GM21576 (cell line): Measurements from ENCODE around the gene ARFGAP3.

Experiments
- ATAC-seq: cut with Tn5 transposase; IDR thresholded peaks from one replicate; pipeline ENCODE4 v1.9.1; 2021; ENCODE audit warnings: mild to moderate bottlenecking, moderate library complexity; ENCODE audit not compliant: unreplicated experiment

ARFGAP3 gene

DNA sequence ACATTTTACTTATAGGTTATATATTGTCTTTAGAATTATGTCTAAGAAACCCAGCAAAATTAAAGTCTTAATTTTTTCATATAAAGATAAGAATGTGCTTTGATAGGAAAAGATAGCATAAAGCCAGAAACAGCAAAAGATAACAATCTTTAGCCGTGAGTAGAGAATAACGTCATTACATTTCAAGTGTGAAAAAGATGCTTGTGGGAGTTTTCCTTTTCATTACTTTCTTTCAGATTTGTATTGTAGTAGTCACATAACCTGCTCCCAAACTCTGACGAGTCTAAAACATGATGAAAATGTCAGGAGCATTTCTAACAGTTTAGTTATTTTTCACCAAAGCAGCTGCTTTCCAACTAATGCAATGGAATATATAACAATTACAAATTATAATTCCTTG is 31.3 kb downstream of the ARFGAP3 start:
- ATAC-seq = no peak

GRCh38 chr22:42821386-42821785 is 35.7 kb downstream of the ARFGAP3 start:
- no peak for ATAC-seq

GRCh38 chr22:42820045-42820763 is 36.9 kb downstream of the ARFGAP3 start:
- ATAC-seq = no peak

DNA sequence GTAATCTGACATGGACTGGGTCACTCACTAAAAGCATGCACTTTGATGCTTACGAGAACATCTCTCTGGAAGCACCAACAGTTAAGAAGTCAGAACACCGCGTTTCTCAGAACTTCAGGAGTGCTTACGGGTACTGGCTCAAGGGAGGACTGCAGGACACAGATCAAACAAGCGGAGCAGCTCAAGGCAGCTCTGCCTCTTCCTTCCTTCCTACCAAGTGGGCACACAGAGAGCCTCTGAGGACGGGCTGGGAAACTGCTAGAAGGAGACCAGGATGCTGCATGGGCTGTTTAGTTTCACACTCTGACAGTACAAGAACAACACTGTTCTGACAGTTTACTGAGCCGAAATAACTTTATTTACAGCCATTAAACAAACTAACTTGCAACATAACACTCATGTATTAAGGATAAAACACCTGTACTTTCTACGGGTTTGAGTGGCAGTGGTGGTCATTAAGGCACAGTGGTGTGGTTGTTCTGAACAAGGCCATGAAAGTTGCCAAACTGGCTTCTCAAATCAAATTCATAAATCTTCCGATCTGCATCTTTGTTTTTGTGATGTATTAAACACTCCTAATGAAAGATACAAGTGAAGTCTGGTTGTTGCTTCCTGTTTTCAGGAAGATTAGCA is 37.5 kb downstream of the ARFGAP3 start:
- no peak for ATAC-seq

DNA sequence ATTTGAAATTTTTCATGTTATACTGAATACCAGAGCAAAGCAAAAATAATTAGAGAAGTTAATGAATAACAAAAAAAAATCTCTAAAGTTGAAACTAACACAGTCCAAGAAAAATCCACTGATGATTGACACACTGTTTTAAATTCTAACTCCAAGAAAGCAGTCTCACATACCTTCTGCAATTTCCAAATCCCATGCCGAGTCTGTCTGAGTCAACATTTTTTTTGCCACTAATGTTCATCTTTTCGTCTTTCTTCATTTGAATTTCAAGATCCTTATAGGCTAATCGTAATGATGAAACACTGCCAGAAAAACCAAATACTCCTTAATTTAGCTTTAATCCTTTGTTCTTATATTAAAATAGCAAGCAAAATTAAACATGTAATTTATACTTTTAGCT is 39.5 kb downstream of the ARFGAP3 start:
- no peak for ATAC-seq

DNA sequence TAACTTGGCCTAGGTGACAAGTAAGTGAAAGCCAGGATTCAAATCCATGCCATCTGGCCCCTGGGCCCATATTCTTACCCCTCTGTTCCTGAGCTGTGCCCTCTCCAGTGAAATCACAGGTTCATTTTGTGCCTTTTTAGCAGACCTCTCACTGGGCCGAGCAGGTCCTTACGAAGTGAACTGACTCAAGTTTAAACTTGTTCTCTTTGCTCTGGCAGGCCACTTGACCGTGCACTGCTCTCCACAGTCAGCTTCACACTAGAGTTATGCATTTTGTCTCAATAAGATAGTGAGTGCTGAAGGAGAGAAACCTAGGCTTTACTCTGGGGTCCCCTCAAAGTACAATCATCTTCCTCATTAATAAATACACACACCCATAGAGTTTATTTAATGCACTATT is 40.7 kb downstream of the ARFGAP3 start:
- ATAC-seq = no peak

GRCh38 chr22:42814616-42815015 is 42.5 kb downstream of the ARFGAP3 start:
- ATAC-seq = no peak

GRCh38 chr22:42814215-42814614 is 42.9 kb downstream of the ARFGAP3 start:
- ATAC-seq = no peak

DNA sequence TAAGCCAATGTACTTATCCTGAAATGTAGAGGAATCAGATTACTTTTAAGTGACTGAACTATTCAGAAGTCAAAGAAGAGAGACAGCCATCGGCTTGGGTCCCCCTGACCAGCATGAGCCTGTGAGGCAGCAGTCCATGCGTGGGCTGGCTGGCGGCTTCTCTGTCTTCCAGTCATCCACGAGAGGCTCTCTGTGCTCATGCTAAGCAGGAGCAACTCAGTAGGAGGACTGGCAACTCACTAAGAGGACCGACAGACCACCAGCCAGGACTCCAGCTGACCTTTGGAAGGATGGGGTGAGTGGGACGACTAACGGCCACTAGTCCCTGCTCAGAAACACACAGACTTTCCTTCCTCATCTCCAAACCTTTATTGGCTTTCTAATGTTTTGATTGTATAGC is 43.6 kb downstream of the ARFGAP3 start:
- no peak for ATAC-seq

DNA sequence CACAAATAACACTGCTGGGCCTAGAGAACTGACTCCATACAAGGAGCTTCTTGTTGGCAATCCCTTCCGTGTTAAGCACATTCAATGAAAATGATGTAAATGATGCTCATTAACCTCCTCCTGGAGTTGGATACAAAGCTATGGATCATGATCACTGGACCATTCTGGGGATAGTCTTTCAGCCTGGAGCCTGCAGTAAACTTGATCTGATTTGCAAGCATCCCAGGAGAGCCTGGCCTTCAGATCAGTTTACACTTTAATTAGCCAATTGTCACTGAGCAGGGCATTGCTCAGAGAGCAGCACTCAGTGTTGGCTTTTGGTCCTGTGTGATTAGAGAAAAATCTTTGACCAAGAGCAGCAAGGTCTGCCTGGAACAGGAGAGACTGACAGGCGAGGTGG is 45.6 kb downstream of the ARFGAP3 start:
- ATAC-seq = no peak

- no peak for ATAC-seq
These were observed 48.6 kb downstream of the ARFGAP3 start for GRCh38 chr22:42808521-42808920.

- ATAC-seq = no peak
These were observed 49.9 kb downstream of the ARFGAP3 start for GRCh38 chr22:42807185-42807584.

DNA sequence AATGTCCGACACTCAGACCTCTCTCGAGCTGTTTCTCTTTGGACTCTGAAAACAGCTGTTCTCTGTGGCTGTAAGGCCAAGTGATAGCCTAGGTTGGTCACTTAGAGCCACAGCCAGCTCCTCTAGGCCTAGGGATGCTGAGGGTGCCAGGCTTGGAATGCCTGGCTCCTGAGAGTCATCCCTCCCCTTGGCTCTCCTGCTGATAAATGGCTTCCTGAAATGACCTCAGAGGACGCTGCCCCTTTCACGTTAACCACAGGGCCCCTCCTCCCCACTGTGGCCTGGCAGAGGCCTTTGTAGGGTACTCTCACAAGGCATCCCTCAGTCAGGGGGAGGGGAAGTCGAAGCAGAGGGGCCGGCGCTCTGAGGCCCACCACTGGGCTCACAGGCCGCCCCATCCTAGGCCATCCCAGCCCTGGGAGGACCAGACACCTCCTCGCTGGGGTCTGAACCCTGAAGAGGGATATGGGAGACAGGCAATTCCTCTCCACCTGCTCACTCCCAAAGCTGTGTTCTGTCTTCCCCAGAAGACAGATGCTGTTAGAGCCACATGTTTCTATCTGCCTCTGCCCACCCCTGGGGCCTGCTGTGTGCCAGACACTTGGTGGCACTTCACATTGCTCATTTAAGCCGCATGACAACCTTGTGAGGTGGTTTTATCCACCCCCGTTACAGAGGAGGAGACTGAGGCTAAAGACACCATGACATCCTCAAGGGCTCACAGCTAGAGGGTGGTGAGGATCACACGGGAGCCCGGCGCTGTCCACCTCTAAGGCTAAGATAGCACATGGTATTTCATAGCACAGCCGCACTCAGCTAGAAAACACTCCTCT is 50.9 kb downstream of the ARFGAP3 start:
- ATAC-seq = no peak

DNA sequence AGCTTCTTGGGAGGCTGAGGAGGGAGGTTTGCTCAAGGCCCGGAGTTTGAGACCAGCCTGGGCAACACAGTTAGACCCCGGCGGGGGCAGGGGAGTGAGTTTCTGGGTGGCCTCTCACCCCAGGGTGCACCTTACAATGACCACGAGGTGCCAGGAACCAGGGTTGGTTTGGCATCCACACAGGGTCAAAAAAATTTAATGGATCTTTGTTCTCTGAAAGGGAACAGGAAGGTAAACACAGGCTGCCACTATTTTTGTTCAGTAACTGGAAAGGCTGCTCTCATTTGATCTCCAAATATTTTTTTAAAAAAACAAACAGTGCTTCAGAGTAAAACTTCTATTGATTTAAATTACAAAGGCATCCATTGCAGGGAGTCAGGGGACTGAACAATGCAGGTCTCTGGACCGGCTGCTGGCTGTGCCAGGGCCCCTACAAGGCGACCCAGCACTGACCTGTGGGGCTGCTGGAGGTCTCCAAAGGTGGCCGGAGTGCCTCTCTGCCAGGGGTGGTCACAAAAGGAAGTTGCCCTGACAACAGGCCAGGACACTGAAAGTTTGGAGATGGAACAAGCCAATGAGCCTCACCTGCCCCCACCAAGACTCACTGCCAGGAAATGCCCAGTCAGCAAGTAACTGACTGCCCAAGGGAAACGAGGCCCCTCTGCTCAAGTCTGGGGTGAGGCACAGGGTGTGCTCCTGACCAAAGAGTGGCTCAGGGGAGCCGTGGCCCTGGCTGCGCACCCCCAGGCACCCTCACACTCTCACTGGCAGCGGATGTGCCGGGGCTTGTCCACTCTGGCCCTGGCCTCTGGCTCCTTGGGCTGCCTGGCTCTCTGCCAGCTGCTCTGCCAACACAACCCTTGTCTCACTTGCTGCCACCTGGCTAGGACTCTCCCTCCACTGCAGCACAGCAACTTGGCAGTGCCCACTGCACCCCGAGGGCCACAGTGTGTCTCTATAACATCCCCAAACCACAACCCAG is 51.8 kb downstream of the ARFGAP3 start:
- no peak for ATAC-seq

GRCh38 chr22:42803389-42803788 is 53.7 kb downstream of the ARFGAP3 start:
- ATAC-seq = no peak

- no peak for ATAC-seq
These were observed 55.6 kb downstream of the ARFGAP3 start for GRCh38 chr22:42801252-42802080.

DNA sequence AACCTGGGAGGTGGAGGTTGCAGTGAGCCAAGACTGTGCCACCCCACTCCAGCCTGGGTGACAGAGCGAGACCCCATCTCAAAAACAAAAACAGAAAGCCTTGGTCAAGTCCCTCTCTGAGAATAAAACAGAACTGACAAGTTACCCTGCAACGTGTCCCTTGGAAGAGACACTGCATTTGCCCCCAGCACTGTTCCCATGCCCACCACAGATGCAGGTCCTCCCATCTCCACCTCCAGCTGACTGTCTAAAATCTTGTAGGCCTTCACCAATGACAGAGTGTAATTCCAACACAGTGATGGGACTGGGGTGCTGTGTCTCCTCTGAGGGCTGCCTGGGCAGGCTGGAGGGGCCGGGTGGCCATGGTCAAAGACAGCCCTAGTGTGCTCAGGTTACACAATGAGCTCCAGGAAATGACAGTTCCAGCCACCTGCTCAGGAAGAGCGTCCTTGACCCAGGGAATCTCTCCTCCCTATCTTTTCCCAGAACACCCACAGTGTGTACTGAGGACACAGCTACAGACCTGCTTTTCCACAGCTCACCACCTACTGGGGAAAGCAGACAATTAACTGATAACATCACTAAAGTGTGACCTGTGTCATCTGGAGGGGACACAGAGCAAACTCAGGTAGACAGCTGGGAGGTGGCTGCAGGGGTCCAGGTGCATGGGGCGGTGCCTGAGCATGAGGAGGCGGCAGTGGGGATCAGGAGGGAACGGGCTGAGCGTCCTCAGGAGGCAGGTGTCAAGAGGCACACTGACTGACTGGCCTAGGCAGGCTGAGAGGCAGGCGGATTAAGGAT is 56.4 kb downstream of the ARFGAP3 start:
- no peak for ATAC-seq

DNA sequence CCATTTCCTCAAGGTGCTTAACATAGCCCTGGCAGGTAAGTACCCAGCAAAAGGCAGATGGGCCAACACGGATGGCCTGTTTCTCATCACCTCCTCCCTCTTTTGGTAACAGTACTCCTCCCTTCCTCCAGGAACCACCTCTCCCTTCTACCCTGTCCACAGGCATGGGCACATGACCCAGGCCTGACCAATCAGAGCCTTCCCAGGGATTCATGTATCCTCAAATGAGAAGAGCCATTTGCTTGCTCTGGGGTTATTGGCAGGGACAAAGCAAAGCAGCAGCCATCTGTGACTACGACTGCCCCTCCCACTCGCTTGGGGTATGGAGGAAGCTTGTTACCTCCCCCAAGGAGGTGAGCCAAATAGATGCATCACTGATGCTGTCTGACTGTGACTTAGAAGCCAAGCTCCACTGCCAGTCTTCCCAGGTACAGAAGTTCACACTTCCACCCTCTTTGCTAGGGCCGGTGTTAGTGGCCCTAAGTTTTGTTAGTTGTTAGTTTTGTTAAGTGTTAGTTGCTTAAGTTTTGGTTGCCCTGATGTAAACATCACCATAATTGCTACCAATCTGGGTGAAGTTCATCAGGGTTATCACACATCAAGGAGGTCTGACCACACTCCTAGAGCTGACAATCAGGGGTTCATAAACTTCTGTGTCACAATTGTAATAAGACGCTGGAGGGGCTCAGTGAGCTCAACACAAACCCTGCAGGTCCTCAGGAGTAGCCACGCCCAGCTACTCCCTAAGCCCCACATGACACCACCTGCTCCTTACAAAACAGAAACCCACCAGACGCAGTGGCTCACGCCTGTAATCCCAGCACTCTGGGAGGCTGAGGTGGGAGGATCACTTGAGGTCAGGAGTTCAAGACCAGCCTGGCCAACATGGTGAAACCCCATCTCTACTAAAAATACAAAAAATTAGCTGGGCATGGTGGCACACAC is 57.3 kb downstream of the ARFGAP3 start:
- no peak for ATAC-seq
